ENCODE data around the gene GEMIN7. TPM values are rescaled to one million over a fixed set of nuclear protein-coding genes. Genes with fewer than 3 reads are reported as not detected.
"Not testable (repeated sequence)": the region's sequence is repeated elsewhere in the genome, so short reads cannot be mapped to it uniquely, and the experiment has no call there.

The GEMIN7 gene
- total RNA-seq, 1 experiment from 2014 or later: 46.0 TPM

DNA sequence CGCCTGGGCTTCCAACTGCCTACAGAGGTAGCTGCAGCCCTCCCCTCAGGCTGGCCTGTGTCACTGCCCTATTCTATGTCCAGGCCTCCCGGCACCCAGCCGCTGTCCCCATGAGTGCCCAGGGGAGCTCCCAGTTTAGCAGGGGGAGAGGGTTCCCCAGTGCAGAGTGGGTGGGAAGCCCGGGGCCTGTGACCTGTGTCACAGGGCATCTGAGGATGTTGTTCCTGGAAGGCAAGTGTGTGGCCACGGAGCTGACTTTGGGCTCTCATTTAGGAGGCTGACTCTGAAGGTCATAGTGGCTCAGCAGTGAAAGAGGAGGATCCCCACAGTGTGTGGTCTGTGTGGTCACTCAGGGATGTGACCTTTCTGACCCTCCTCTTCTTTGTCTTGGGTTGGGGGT lies 39.0 kb downstream of the GEMIN7 start:
- Histone ChIP-seq H2AK5ac (ENCODE audit: insufficient read length, low read length) (no peak overlapping the region), H3K79me1 (ENCODE audit: insufficient read depth, low read depth, low read length, poor library complexity, severe bottlenecking) (no peaks in the 10 kb centered on the region), H3K4me1 (ENCODE audit: insufficient read depth, low read length) (no peaks in the 10 kb centered on the region; the same call in 1 of the 2 replicates), H3T11ph (ENCODE audit: low read length) (no peak overlapping the region), H3K4me2 (ENCODE audit: insufficient read depth, insufficient read length, low read length) (no peak overlapping the region), H2BK12ac (ENCODE audit: insufficient read length, low read depth, low read length) (no peak overlapping the region), H2AFZ (ENCODE audit: low read length) (no peak overlapping the region), H3K14ac (ENCODE audit: insufficient read depth, low read length) (no peak overlapping the region), H3K18ac (ENCODE audit: insufficient read length, low read depth, low read length) (no peak overlapping the region), H3K9me3 (ENCODE audit: control insufficient read depth, low read depth, low read length) (no peaks in the 10 kb centered on the region), H3K23ac (ENCODE audit: insufficient read length, low read depth, low read length) (no peak overlapping the region), H3K9ac (ENCODE audit: extremely low read depth, insufficient read length, low read length) (no peak overlapping the region), H3K4ac (ENCODE audit: low read depth, low read length) (no peak overlapping the region), H2BK120ac (ENCODE audit: low read depth, low read length, poor library complexity, severe bottlenecking) (no peak overlapping the region), H4K5ac (ENCODE audit: insufficient read length, low read depth, low read length) (no peak overlapping the region), H4K91ac (ENCODE audit: insufficient read length, low read depth, low read length) (no peak overlapping the region), H4K8ac (replicated peaks; ENCODE audit: insufficient read length, low read depth, low read length) (no peak overlapping the region), H3K23me2 (ENCODE audit: insufficient read length, low read depth, low read length, poor library complexity, severe bottlenecking) (no peaks in the 10 kb centered on the region), H2BK20ac (ENCODE audit: low read depth, low read length, poor library complexity, severe bottlenecking) (no peak overlapping the region), H3K79me2 (ENCODE audit: insufficient read depth, low read length) (peaks cover 8% of the 10 kb centered on the region; the same call in 1 of the 2 replicates), H3K56ac (ENCODE audit: insufficient read length, low read depth, low read length) (no peak overlapping the region), H3K27me3 (ENCODE audit: insufficient read depth, low read length) (no peaks in the 10 kb centered on the region), H2BK15ac (ENCODE audit: low read depth, low read length) (no peak overlapping the region), H3K27ac (ENCODE audit: insufficient read length, low read depth, low read length) (no peak overlapping the region), H2BK5ac (ENCODE audit: insufficient read length, low read length) (no peak overlapping the region), H4K20me1 (ENCODE audit: control insufficient read depth, insufficient read depth, insufficient read length) (peaks cover 8% of the 10 kb centered on the region)
- WGBS (ENCODE audit: extremely low coverage, insufficient read length, low lambda C conversion rate): no CpG with 5 or more reads among the region's 5 CpGs
- Mint-ChIP-seq H3K4me3 (no peak overlapping the region), H3K27ac (no peak overlapping the region), H3K4me1 (peaks cover 17 to 37% of the 10 kb centered on the region in 2 experiments), H3K9me3 (no peaks in the 10 kb centered on the region), H3K27me3 (ENCODE audit: low read depth) (no peaks in the 10 kb centered on the region), H3K36me3 (ENCODE audit: insufficient read depth in 1 of 3, low read depth in 3 of 3) (peaks cover 0 to 4% (median 0%) of the 10 kb centered on the region in 3 experiments; a peak in 1 of 7 replicates)
- TF ChIP-seq, protein P1, sequence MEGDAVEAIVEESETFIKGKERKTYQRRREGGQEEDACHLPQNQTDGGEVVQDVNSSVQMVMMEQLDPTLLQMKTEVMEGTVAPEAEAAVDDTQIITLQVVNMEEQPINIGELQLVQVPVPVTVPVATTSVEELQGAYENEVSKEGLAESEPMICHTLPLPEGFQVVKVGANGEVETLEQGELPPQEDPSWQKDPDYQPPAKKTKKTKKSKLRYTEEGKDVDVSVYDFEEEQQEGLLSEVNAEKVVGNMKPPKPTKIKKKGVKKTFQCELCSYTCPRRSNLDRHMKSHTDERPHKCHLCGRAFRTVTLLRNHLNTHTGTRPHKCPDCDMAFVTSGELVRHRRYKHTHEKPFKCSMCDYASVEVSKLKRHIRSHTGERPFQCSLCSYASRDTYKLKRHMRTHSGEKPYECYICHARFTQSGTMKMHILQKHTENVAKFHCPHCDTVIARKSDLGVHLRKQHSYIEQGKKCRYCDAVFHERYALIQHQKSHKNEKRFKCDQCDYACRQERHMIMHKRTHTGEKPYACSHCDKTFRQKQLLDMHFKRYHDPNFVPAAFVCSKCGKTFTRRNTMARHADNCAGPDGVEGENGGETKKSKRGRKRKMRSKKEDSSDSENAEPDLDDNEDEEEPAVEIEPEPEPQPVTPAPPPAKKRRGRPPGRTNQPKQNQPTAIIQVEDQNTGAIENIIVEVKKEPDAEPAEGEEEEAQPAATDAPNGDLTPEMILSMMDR (conservative IDR thresholded peaks at IDR 0.05): no peak
- no peak for DNase-seq

- H3K27ac Mint-ChIP-seq; H3K14ac ChIP-seq (ENCODE audit: insufficient read depth, low read length); H3K23me2 ChIP-seq (ENCODE audit: insufficient read length, low read depth, low read length, poor library complexity, severe bottlenecking); H3K27me3 ChIP-seq (ENCODE audit: insufficient read depth, low read length); H3K9me3 Mint-ChIP-seq; H3T11ph ChIP-seq (ENCODE audit: low read length); H4K91ac ChIP-seq (ENCODE audit: insufficient read length, low read depth, low read length); H2BK5ac ChIP-seq (ENCODE audit: insufficient read length, low read length); H3K79me1 ChIP-seq (ENCODE audit: insufficient read depth, low read depth, low read length, poor library complexity, severe bottlenecking); H3K9me3 ChIP-seq (ENCODE audit: control insufficient read depth, low read depth, low read length); H3K4ac ChIP-seq (ENCODE audit: low read depth, low read length); H2AFZ ChIP-seq (ENCODE audit: low read length); H3K36me3 Mint-ChIP-seq (ENCODE audit: insufficient read depth in 1 of 3, low read depth in 3 of 3); H4K20me1 ChIP-seq (ENCODE audit: control insufficient read depth, insufficient read depth, insufficient read length); H2BK12ac ChIP-seq (ENCODE audit: insufficient read length, low read depth, low read length); H3K27ac ChIP-seq (ENCODE audit: insufficient read length, low read depth, low read length); H3K4me2 ChIP-seq (ENCODE audit: insufficient read depth, insufficient read length, low read length); H3K23ac ChIP-seq (ENCODE audit: insufficient read length, low read depth, low read length); H3K18ac ChIP-seq (ENCODE audit: insufficient read length, low read depth, low read length); DNase-seq; H3K4me3 Mint-ChIP-seq; H3K4me1 ChIP-seq (ENCODE audit: insufficient read depth, low read length); H2BK120ac ChIP-seq (ENCODE audit: low read depth, low read length, poor library complexity, severe bottlenecking); H2BK20ac ChIP-seq (ENCODE audit: low read depth, low read length, poor library complexity, severe bottlenecking); H3K79me2 ChIP-seq (ENCODE audit: insufficient read depth, low read length); H4K5ac ChIP-seq (ENCODE audit: insufficient read length, low read depth, low read length); H4K8ac ChIP-seq (replicated peaks; ENCODE audit: insufficient read length, low read depth, low read length); H3K27me3 Mint-ChIP-seq (ENCODE audit: low read depth); H2BK15ac ChIP-seq (ENCODE audit: low read depth, low read length); H3K9ac ChIP-seq (ENCODE audit: extremely low read depth, insufficient read length, low read length); H2AK5ac ChIP-seq (ENCODE audit: insufficient read length, low read length); H3K56ac ChIP-seq (ENCODE audit: insufficient read length, low read depth, low read length): not testable (repeated sequence)
- no CpG with 5 or more reads among the region's 18 CpGs for WGBS (ENCODE audit: extremely low coverage, insufficient read length, low lambda C conversion rate)
- peaks cover 17 to 30% of the 10 kb centered on the region in 2 experiments for H3K4me1 Mint-ChIP-seq
Measured at GRCh38 chr19:45118591-45119355, 39.7 kb downstream of the GEMIN7 start.

Measured in H9 (cell line).